ENCODE results near the gene CCDC142.

DNA sequence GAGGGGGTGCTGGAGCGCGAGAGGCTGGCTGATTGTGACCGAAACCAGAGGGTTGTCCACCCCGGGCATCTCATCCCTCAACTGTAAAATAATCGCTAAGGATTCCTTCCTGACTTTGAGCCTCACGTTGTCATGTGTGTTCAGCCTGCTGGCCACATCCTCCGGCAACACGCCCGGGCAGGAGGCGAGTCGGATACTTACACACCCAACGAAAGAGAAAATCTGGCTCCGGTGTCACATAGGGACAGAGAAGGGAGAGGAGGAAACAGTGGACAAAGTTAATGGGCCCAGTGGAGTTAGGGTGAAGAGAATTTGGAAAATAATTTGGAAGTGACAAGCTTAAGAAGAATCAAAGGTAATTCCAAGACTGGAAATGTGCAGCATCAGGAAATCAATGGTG is 33.9 kb upstream of the CCDC142 start:
- TF ChIP-seq, protein P1, sequence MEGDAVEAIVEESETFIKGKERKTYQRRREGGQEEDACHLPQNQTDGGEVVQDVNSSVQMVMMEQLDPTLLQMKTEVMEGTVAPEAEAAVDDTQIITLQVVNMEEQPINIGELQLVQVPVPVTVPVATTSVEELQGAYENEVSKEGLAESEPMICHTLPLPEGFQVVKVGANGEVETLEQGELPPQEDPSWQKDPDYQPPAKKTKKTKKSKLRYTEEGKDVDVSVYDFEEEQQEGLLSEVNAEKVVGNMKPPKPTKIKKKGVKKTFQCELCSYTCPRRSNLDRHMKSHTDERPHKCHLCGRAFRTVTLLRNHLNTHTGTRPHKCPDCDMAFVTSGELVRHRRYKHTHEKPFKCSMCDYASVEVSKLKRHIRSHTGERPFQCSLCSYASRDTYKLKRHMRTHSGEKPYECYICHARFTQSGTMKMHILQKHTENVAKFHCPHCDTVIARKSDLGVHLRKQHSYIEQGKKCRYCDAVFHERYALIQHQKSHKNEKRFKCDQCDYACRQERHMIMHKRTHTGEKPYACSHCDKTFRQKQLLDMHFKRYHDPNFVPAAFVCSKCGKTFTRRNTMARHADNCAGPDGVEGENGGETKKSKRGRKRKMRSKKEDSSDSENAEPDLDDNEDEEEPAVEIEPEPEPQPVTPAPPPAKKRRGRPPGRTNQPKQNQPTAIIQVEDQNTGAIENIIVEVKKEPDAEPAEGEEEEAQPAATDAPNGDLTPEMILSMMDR (IDR thresholded peaks at IDR 0.05): no peak
- no peak for TF ChIP-seq POLR2A (IDR thresholded peaks at IDR 0.05)

All from body of pancreas (tissue), 4 donors.